Stimulated activated CD8-positive, alpha-beta memory T cell treated with anti-CD3 and anti-CD28 coated beads, Interleukin-15, amount 100 ng/mL, for 24 hours (primary cell): ENCODE data around the gene RPL3.
"Not testable (repeated sequence)": the region's sequence is repeated elsewhere in the genome, so short reads cannot be mapped to it uniquely, and the experiment has no call there.

Experiments used
- DNase-seq: peaks from one replicate; pipeline ENCODE4 v3.0.0-alpha.2; 2020; ENCODE audit warnings: low read depth

The RPL3 gene

DNA sequence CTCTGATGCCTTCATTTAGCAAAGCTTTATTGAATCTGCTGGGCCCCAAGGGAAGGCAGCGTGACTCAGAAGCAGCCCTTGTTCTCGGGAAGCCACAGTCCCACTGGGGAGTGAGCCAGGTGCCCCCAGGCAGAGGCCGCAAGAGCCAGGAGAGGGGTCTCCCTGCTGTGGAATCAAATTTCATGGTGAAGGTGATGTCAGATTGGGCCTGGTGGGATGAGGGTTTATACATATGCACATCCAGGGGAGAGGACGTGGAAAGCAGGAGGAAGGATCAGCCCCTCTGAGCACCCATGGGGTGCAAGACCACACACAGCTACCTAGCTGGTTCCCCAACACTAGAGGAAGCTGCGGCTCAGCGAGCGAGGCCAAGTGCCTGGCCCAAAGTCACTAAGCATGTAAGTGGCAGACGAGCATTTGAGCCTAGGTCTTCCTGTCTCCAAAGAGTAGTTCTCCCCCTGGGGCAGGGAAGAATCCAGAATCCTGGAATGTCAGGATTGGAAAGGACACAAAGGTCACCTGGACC lies 32.3 kb upstream of the RPL3 start:
- DNase-seq, result no peak

DNA sequence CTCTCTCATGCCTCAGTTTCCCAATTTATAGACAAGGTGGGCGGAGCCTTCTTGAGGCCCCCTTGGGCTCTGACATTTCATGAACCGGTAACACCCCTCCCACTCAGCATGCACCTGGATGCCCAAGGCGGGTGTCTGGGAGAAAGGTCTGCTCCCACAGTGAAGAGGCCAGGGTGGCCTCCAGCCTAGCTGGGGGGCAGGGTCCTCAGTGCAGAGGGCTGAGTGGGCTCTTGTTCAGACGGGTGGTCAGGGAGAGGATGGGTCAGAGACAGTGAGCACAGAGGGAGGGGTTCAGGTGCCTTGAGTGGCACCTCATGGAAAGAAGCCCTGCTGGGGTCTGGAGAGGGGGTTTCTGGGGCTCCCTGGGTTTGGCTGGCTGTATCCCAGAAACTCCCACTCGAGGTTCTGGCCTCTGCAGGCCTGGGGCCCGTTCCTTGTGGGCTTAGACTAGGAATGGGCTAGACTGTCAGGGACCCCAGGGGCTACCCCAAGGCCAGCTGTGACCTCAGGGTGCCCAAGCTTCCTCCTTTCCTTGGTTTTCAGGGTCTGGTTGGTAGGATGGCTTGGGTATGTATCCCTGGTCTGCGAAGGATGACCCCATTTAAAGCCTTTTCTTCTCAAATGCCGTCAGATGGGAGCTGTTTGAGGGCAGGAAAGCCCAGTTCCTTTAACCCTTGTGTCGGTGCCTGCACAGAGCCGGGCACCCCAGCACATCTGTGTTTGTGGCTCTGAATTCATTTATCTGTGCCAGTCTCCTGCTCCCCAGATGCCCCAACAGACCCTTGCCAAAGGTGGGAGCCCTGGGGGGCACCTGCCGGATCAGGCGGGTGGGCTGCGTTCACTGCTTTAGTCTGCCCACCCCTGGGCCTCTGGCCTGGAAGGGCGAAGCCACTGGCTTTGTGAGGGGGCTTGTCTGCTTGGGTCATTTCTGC lies 31.6 kb upstream of the RPL3 start:
- no peak for DNase-seq

DNA sequence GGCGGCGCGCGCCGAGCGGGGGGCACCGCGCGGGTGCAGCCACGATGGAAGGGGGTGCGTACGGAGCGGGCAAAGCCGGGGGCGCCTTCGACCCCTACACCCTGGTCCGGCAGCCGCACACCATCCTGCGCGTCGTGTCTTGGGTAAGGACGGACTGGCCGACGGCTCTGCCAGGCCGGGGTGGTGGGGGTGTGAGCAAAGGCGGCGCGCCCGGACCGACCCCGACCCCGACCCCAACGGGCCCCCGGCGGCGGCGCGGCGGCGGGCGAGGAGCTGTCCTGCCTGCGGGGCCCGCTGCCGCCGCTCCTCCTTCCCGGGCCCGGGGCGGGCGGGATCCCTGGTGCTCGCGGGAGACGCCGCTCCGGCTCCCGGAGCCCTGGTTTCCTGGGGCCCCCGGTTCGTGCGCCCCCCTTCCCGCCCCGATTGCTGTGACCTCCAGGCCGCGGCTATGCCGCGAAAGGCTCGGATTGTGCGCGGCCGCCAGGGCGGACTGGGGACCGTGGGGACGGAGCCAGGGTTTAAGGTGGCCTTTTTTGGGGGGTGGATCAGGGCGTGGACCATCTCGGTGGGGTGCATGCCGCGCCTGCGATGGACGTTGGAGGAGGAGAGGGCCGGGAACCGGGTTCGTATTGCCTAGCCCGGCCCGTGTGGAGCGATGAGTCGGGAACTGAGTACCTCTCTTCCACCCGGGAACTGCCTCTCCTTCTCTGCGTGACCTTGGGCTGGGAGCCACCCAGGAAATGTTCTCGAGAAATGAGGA lies 30.7 kb upstream of the RPL3 start, which contains the start of gene SYNGR1:
TSS of gene SYNGR1 (plus strand) at position 25 of the 760 bp plus-strand sequence. CDS start at position 45, 20 bp downstream.
- no peak for DNase-seq

DNA sequence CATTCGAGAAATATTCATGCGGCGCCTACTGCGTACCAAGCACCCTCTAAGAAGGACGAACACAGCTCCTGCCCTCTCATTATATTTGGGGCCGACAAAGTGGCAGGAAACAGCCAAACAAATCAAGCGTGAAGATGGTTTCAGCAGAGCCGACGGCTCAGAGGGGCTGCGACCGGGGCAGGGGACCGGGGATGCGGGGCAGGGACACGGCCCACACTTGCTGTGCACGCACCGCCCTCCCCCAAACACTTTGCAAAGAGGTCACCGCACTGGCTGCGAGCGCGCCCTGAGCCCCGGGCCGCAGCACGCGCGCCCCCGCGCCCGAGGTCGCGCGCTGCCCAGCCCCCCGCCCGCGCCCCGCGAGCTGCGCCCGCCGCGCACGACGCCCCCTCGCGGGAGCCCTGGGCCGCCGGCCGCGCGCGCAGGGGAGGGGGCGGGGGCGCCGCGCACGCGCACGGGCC lies 30.1 kb upstream of the RPL3 start:
- DNase-seq, result no peak

DNA sequence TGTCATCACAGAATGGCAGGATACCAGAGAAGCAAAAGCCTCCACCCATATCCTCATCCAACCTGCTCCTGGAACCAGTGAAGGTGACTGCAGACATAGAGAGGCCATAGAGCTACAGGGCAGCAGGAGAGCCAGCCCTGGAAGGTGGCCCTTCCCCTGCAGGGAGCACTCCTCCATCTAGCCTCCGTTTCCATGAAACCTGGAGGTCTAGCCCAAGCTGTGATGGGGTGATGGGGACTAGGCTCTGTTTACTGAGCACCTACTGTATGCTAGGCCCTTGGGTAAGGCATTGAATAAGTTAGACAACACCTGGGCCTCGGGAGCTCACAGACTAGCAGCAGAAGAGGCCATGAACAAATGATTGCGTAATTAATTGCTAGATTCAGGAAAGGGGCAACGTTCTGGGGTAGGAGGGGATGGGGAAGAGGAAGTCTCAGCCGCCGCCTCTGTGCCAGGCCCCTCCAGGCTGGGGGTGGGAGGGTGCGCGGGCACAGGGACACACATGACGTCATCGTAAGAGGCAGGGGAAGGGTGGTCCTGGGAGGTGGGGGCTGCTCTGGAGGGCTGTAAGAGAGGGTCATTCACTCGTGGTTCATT lies 29.6 kb upstream of the RPL3 start:
- DNase-seq, result no peak

DNA sequence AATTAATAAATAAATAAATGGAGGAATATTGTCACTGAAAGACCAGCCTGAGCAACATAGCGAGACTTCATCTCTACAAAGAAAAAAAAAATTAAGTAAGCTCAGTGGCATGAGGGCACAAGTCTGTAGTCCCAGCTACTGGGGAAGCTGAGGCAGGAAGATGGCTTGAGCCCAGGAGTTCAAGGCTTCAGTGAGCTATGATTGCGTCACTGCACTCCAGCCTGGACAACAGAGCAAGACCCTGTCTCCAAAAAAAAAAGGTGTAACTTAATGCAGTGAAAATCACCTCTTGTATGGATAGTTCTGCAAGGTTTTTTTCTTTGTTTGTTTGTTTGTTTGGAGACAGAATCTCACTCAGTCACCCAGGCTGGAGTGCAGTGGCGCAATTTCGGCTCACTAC lies 25.8 kb upstream of the RPL3 start:
- no peak for DNase-seq

DNA sequence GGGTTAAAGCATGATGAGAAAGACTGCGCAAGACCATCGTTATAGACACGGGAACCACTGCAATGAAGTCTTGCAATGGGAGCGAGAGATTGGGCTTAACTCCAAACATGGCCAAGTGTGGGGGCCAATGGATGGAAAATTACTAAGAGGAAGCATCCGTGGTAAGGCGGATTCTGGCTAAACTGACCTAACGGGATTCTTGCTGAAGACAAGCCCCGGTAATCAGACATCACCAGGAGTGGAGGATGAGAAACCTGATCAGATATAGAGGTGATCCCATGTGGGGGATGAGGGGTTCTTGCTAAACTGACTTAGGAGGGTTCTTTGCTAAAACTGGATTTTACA lies 24.6 kb upstream of the RPL3 start:
- no peak for DNase-seq

DNA sequence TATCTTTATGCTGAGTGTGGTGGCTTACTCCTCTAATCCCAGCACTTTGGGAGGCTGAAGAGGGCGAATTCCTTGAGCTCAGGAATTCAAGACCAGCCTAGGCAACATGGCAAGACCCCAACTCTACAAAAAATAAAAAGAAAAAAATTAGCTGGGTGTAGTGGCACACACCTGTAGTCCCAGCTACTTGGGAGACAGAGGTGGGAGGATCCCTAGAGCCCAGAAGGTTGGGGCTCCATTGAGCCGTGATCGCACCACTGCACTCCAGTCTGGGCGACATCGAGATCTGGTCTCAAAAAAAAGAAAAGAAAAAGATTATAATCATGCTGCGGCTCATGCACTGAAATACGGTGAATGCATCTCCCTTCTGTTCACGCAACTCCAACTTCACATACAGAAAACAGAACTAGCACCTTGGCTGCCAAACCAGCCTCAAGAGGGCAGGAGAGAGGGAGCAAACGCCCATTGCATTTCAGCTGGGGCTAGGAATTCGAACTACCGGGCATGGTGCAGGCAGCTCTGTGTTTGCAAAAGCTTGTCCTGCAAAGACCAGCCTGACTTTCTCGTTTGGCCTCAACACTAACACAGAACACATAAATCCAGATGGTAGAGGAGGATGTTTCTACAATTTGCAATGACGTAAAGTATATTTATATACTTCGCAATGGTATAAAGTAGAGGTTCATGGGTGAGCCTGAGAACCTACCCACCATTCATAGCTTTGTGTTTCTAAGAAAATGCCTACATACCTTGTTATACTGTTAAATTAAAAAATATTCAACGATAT lies 24.0 kb upstream of the RPL3 start:
- DNase-seq, result no peak

DNA sequence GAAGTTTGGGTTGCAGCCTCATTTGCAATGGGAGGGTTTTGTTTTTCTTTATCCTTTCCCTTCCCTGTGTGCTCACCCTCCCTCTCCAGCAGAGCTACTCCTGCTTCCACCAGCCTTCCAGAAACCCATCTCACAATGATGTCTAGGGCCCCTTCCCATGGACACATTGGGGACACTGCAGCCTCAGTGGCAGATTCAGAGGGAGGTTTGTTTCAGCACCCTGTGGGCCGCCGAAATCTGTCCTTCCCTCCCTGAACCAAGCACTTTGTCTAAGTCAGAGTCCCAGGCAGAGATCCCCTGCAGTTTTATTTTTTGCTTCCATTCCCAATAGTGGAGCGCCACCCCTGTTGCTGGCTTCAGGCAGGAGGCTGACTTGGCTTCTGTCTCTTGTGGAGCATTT lies 21.8 kb upstream of the RPL3 start:
- no peak for DNase-seq

DNA sequence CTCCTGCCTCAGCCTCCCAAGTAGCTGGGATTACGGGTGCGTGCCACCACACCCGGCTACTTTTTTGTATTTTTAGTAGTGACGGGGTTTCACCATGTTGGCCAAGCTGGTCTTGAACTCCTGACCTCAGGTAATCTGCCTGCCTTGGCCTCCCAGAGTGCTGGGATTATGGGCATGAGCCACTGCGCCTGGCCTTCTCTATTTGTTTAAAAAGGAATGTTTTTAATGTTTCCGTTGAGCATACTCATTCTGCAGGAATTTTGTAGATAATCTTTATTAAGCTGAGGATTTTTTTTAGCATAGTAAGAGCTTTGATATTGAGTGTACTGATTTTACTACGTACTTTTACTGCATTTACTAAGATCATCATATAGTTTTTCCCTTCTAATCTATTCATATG lies 20.4 kb upstream of the RPL3 start:
- not testable (repeated sequence) for DNase-seq

DNA sequence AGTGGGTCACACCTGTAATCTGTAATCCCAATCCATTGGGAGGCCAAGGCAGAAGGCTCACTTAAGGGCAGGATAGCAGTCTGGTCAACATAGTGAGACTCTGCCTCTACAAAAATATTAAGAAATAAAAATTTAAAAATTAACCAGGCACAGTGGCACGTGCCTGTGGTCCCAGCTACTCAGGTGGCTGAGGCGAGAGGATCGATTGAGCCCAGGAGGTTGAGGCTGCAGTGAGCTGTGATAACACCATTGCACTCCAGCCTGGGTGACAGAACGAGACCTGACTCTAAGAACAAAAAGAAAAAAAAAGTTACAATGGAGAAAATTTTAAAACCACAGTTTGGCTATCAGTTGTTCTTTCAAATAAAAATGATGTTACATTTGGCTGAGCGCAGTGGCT lies 17.0 kb upstream of the RPL3 start:
- no peak for DNase-seq

DNA sequence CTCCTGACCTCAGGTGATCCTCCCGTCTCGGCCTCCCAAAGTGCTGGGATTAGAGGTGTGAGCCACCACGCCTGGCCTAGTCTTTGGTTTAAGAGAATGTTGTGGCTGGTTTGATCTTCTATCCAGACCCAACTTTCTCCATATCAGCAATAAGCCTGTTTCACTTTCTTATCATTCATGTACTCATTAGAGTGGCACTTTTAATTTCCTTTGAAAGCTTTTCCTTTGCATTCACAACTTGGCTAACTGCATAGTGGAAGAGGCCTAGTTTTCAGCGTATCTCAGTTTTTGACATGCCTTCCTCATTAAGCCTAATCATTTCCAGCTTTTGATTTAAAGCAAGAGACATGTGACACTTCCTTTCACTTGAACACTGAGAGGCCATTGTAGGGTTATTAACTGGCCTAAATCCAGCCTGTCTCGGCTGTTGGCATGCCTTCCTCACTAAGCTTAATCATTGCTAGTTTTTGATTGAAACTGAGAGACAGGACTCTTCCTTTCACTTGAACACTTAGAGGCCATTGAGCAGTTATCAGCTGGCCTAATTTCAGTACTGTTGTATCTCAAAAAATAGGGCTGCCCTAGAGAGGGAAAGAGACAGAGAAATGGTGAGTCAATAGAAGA lies 13.1 kb upstream of the RPL3 start:
- DNase-seq, result no peak

DNA sequence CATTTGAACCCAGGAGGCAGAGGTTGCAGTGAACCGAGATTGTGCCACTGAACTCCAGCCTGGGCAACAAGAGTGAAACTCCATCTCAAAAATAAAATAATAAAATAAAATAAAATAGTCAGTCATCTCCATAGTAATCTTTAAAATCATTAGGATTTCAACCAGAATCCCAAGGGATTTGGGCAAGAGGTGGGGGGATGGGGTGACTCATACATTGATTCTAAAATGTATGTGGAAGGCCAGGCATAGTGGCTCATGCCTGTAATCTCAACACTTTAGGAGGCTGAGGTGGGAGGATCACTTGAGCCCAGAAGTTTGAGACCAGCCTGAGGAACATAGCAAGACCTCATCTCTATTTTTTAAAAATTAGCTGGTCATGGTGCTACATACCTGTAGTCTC lies 11.1 kb upstream of the RPL3 start:
- DNase-seq, result not testable (repeated sequence)

DNA sequence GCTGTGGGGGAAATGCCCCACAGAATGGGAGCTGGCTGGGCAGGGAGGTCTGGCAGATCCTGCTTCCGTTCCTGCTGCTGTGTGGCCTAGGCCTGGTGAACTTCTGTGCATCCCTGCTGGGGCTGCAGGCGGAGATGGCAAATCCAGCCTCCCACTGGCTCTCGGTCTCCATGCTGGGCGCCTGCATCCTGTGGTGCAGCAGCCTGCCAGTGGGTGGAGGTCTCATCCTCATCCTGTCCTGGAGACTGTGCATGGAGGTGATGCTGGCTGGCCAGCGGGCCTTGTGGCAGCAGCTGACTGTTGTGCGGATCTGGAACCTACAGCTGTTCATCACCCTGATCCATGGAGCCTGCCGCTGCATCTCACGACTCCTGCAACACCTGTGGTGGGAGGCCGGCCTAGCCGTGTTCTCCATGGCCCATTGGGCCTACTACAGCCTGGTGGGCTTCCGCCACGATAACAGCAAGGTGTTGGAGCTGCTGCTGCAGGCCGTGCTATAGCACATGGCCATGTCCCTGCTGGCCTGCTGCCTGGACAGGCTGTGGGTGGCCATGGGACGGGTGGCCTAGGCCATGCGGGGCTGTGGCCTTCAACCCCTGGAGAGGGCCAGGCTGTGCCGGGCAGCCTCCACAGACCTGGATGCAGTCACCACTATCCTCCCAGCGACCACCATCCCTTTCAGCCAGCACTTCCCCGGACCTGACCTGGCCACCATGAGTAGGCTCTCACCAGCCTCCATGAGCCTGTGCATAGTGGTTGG lies 8.8 kb upstream of the RPL3 start:
- DNase-seq, result no peak

DNA sequence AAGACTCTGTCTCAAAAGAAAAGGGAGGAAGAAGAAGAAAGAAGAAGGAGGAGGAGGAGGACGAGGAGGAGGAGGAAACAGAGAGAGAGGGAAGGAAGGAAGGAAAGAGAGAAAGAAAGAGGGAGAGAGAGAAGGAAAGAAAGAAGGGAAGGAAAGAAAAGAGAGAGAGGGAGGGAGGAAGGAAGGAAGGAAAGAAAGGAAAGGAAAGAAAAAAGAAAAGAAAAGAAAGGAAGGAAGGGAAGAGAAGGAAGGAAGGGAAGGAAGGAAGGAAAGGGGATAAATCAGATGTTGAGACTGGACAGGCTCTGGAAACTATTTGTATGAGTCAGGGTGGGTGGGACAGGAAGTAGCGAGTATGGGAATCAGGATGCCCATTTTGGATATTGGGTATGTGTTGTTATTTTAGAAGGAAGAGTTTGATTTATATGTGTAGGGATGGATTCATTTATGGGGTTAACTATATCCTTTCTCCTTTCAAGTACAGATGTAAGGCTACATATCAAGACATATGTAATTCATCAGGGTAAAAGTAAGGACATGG lies 6.0 kb upstream of the RPL3 start:
- DNase-seq, result no peak

DNA sequence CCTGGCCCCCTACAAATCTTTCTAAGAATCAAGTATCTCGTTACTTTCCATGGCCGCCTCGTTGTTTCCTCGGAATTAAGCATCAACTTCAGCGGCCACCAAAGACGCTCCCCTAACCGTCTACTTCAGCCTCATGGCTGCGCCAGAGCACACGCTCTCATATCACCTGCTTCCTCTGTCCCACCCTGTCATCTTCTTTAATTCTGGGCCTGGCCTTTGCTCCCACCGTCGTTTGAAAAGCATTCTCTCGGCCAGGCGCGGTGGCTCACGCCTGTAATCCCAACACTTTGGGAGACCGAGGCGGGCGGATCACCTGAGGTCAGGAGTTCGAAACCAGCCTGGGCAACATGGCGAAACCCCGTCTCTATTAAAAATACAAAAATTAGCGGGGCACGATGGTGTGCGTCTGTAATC lies 1.2 kb upstream of the RPL3 start:
- not testable (repeated sequence) for DNase-seq

DNA sequence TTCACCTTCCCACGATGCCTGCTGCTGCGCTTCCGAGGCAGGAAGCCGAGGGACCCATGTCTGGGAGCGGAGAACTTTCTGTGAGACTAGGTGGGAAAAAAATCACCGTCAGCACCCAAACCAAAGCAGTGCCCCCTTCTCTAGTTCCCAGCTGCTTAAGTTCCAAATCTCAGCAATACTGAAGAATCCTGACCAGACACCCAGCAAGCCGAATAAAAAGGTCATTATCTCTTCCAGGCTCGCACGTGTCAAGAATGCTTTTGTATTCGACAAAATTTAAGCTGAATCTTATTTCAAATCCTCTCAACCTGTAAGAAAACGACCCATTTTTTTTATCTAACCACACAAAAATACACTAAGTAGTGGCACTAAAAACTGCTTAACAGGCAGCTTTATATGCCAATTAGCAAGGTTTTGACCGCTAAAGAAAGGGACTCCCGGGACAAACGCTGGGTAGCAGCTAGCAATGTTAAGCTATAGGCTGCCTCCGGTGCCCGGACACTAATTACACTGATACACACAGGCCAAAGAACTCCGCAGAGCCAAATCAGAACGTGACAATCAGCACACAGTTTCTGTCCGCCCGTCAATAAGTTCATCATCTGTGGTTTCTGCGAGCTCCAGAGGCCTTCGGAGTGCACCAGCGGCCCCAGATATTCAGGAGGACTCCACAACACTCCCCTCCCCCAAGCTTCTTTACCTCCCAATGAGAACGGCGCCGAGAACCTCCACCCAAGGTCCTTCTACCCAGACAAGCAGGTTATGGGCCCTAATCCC lies 728 bp downstream of the RPL3 start:
- no peak for DNase-seq

DNA sequence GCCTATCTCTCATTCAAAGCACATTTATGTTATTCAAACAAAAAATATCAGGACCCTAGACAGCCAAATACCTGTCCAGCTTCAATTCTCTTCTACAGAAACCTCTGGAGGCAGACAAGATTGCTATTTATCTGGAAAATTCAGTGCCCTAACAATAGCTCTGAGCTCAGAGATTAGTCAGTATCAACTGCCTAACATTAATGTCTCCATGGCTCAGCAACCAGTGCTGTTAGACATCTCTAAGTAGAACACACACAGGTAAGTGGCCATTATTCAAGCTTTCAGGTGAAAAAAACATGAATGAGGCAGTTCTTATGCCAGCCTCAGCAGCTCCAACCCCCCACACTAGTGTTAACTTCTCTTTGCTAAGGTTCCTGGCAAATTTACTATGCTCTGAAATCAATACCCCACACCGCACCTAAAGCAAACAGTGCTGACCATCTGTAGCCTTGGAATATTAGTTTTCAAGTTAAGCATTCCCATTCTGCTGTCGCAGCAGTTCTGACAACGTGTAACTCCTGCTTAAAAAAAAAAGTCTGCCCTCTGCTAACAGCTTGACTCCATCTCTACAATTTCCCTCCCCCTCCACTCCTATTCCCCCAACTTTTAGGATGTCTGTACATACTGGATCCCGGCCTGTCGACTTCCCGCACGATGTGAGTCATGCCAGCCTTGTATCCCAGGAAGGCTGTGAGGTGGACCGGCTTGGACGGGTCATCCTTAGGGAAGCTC lies 1.5 kb downstream of the RPL3 start:
- DNase-seq, result no peak
